Epidermal melanocyte (primary cell): Measurements from ENCODE around the gene GEN1.

ENCODE experiments used
- DNase-seq: peaks from one replicate; pipeline ENCODE4 v3.0.0; 2011; ENCODE audit warnings: low spot score; ENCODE audit not compliant: insufficient read length

Gene GEN1

DNA sequence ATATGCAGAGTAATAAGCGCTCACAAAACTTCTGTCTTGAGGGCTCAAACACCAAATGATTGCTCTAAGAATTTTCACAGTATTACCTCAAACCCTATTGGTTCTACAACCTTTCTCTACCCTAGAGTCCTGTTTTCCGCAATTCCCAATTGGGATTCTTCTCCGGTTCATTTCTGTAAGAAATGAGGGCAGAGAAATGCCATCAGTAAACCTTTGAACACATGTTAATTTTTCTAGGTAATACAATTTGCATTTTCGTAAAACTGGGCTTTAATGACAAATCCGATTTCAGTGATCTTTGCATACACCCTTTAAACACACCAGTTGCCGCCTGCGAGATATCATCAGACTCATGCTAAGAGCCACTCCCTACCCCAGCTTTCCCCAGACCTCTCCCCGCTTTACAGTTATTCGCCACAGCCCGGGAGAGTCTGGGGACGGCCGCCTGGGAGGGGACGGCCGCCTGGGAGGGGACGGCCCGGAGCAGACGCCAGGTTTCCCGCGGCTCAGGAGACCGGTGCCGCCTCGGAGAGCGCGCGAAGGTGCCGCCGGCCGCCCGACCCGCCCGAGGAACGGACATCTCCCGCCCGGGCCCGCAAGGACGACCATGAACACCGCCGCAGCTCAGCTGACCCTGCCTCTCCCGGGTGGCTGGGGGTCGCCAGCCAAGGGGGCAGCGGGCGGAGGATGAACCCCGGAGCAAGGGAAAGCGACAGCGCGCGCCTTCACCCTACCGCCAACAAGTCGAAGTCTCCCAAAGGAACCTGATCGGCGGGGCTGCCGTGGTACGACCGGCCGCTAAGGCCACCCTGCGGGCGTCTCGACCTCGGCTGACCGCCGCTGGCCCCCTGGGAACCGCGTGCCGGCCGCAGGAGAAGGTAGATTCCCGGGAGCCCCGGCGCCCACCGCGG lies 791 bp upstream of the GEN1 start:
- DNase-seq: no peak

- no peak for DNase-seq
Observed at GRCh38 chr2:17754773-17755425, 961 bp downstream of the GEN1 start.

DNA sequence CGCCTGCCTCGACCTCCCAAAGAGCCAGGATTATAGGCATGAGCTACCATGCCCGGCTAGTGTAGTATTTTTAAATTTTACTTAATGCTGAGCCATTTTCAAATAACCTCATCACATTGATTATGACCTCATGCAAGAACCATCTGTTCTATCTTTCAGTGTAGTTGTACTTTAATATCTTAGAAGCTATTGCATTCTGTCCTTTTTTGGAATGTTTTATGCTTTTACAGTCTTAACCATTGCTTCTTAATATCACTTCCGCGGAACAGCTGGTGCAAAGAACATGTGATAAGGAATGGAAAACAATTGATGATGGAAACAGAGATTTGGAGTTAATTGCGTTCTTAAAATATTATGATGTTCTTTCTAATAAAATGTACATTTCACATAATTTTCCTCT lies 2.7 kb downstream of the GEN1 start:
- no peak for DNase-seq

DNA sequence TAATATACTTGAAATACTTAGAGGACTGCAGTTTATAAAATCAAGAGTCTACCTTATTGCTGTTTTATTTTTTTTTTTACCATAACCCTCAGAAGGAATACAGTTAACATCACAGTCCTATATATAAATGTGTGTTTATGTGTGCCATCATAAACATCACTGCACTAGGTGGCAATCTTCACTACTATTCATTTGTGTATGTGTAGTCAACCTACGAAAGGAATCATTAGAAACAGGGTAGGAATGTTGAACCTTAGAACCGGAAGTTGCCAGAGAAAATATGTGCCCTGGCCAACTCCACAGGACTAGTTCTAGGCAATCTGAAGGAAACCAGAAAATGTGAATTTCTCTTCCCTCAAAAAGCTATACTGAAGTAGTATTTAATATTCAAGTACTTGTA lies 3.4 kb downstream of the GEN1 start:
- DNase-seq: no peak

GRCh38 chr2:17758118-17758517 lies 4.2 kb downstream of the GEN1 start:
- DNase-seq: no peak

GRCh38 chr2:17759805-17760204 lies 5.9 kb downstream of the GEN1 start:
- no peak for DNase-seq

- DNase-seq: no peak
Observed at GRCh38 chr2:17762451-17762850, 8.5 kb downstream of the GEN1 start.

GRCh38 chr2:17763641-17764333 lies 9.8 kb downstream of the GEN1 start:
- no peak for DNase-seq

DNA sequence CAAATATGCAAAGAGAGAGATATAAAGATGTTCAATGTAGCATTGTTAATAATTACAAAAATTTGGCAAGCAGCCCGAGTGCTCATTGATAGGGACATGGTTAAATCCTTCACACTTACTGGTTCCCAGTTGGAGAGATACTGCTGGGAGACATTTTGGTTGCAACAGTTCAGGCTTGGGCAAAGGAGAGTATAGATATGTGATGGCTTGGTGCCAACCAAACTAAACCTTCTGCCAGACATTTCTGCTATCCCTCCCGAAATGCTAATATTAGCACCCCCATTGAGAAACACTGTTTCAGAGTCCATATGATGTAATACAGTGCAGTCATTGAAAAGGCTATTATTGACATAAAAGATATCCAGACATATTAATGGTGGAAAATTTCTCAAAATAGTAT lies 11.5 kb downstream of the GEN1 start:
- DNase-seq: no peak

GRCh38 chr2:17768894-17769293 lies 15.0 kb downstream of the GEN1 start:
- DNase-seq: no peak

GRCh38 chr2:17771956-17772355 lies 18.0 kb downstream of the GEN1 start:
- DNase-seq: no peak

DNA sequence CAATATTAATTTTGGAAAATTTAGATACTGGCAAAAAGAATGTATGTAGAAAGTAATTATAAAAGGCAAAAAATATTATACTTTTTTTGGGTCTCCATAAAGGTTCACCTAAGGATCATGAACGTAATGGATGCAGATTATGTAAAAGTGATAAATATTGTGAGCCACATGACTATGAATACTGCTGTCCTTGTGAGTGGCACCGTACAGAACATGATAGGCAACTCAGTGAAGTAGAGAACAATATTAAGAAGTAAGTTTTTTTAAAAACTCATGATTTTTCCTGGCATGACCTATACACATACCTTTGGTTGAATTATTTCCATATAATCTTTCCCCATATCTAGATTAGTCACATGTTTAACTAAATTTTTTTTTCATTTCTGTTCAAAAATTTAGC lies 18.6 kb downstream of the GEN1 start:
- no peak for DNase-seq

GRCh38 chr2:17780546-17780945 lies 26.6 kb downstream of the GEN1 start:
- no peak for DNase-seq

DNA sequence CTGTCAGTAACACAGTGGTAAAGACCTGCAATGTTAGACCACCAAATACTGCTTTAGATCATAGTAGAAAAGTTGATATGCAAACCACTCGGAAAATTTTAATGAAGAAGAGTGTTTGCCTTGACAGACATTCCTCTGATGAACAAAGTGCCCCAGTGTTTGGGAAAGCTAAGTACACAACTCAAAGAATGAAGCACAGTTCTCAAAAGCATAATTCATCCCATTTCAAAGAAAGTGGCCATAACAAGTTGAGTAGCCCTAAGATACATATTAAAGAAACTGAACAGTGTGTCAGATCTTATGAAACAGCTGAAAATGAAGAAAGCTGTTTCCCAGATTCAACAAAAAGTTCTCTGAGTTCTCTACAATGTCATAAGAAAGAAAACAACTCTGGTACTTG lies 27.5 kb downstream of the GEN1 start:
- DNase-seq: no peak

DNA sequence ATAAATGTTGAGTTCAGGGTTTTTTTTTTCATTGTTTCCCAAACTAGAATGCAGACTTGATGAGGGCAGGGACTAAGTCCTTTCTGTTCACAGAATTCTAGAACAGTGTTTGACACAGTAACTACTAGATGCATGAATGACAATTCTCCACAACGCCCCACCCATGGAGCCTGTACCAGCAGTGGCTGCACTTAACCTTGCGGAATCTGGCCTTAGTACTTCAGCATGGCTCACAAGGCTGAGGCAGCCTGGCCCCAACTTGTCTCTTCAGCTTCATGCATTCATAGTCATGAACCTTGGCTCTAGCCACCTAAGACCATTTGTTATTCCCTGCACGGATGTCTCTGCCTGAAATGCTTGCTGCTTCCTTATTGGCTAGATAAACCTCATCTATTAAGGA lies 32.8 kb downstream of the GEN1 start:
- DNase-seq: no peak

- no peak for DNase-seq
Observed at GRCh38 chr2:17788773-17789172, 34.8 kb downstream of the GEN1 start.

DNA sequence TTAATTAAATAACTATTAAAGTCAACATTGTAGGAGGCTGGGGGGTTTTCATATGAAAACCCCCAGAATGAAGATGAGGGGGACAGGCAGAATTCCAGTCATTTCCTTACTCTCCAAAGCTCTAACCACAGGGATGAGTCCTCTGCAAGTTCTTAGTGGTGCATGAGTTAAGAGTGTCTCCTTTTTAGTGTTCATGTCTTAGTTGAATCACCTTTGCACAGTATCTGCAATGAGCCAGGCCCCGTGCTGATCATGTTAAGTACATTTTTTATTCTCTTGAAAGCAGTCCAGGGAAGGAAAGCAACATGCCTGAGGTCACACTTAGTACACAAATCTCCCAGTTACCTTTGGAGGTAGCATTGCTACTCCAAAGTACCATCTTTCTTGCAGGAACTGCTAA lies 36.6 kb downstream of the GEN1 start:
- DNase-seq: no peak

GRCh38 chr2:17791121-17791816 lies 37.3 kb downstream of the GEN1 start:
- DNase-seq: no peak

DNA sequence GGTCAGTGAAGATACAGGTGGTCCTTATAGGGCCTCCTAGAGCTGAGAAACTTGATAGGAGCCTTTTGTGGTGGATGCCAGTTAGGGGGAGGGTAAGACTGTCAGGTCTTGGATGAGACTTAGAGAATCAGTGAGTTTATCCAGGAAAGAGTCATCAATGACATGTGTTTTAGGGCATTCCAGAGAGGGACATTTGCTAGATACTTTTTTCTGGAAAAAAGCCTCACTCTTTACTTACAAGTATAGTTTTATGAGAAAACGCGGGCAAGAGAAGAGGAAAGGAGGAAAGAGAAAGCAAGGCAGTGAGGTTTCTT lies 37.8 kb downstream of the GEN1 start:
- DNase-seq: no peak

GRCh38 chr2:17792515-17792914 lies 38.6 kb downstream of the GEN1 start:
- no peak for DNase-seq

DNA sequence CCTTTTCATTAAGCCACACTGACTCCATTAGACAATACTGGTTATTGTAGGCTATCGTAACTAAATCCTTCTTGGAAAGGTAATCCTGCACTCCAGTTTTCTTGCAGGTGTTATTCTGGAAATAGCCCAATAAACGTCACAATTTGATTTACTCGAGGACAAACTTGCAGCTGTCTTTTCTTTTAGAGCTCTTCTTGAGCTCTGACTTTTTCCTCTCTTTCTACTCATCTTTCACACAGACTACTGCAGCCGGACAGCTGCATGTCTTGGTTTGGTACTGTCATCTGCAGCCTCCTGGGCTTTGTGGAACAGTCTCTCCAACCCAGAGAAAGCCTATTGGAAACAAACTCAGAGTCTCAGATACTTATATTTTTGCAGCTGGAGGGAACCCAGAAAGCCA lies 39.4 kb downstream of the GEN1 start:
- DNase-seq: no peak

DNA sequence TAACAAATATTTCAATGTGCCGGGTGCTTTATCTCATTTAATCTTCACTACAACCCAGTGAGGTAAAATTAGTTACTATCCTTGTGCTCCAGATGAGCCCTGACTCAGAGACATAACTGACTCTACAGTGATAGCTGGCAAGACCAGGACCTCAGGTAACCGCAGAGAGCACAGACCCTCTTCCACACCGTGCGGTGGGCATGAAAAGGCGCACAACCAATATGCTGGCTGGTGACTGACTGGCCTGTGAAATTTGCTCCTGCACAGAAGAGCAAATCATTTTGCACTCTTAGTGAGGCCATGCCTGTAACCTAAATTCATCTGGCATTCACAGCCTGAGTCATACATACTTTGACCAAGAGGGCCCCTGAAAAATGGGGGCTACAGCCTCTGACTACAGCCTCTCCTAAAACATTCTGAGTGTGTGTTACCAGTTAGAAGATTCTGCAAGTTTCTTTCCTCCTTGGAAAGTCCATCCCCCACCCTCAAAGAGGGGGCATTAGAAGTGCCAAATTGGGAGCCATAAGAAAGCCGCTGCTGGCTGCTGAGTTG lies 39.9 kb downstream of the GEN1 start:
- DNase-seq: no peak
